Esophagus squamous epithelium (tissue), 5 donors: ENCODE data around the gene ITPR3. TPM values are rescaled to one million over a fixed set of nuclear protein-coding genes. Genes with fewer than 3 reads are reported as not detected.

Source experiments
- DNase-seq: peaks from one replicate; lab custom pipeline; 2025; lab: John Stamatoyannopoulos, UW
- H3K27ac ChIP-seq, 4 donors: fragments of 200-600 bp; sonication (generic); one replicate each; pipeline ENCODE4 v1.5.1; 2016 to 2019; ENCODE audit warnings: mild to moderate bottlenecking in 1 of 4
- H3K27me3 ChIP-seq, 4 donors: fragments of 200-600 bp; sonication (generic); 1 replicate in 3 of 4; 2 replicates in 1 of 4; pipeline versions ENCODE4 v1.5.1 to v1.6.0; 2017 to 2021; ENCODE audit warnings: antibody characterized with exemption in 1 of 4
- H3K36me3 ChIP-seq, 3 donors: fragments of 200-600 bp; sonication (generic); one replicate each; pipeline ENCODE4 v1.5.1; 2016 to 2019
- H3K4me1 ChIP-seq, 3 donors: fragments of 200-600 bp; sonication (generic); one replicate each; pipeline ENCODE4 v1.5.1; 2017 to 2019
- H3K4me3 ChIP-seq, 4 donors: fragments of 200-600 bp; sonication (generic); 1 replicate in 3 of 4; 2 replicates in 1 of 4; pipeline ENCODE4 v1.5.1; 2016 to 2019; ENCODE audit warnings: mild to moderate bottlenecking in 2 of 4, moderate library complexity in 1 of 4
- H3K9me3 ChIP-seq, 3 donors: fragments of 200-600 bp; sonication (generic); one replicate each; pipeline ENCODE4 v1.5.1; 2016 to 2019
- POLR2A ChIP-seq, 4 donors: fragments of 450-650 bp; IDR thresholded peaks; one replicate each; pipeline ENCODE4 v1.6.1; 2017; ENCODE audit warnings: antibody characterized with exemption in 4 of 4, mild to moderate bottlenecking in 4 of 4, moderate library complexity in 3 of 4
- WGBS, 2 donors: methylation state at CpG; one replicate each; pipeline ENCODE4 v1.1.5; 2018; 5-methylcytosine and 5-hydroxymethylcytosine counted together
- intact Hi-C: fragments of 100-400 bp; cut with DNase I; formaldehyde crosslinking; loops from one replicate; pipeline ENCODE4 v1.15.0; 2022
- total RNA-seq, 4 donors: library from RNA; depleted of rRNA; stranded (reverse); fragments of >200 nt; gene quantifications; one replicate each; pipeline ENCODE4 v1.1.0, GENCODE V29; 2016
- TF ChIP-seq, protein P1 (sequence below), 6 experiments: fragments of 450-650 bp in 4 of 6; fragments of 200-600 bp in 2 of 6; sonication (generic) in 2 of 6; IDR thresholded peaks; one replicate each; pipeline ENCODE4 v1.5.1; 2016 to 2019; ENCODE audit warnings: antibody characterized with exemption in 6 of 6, mild to moderate bottlenecking in 4 of 6, moderate library complexity in 4 of 6
- donor health status: DM: yes; HTN: yes; CAD: no.

Gene ITPR3
- total RNA-seq, 4 donors from 2014 or later = 21.8 to 39.2 (median 35.3) TPM

DNA sequence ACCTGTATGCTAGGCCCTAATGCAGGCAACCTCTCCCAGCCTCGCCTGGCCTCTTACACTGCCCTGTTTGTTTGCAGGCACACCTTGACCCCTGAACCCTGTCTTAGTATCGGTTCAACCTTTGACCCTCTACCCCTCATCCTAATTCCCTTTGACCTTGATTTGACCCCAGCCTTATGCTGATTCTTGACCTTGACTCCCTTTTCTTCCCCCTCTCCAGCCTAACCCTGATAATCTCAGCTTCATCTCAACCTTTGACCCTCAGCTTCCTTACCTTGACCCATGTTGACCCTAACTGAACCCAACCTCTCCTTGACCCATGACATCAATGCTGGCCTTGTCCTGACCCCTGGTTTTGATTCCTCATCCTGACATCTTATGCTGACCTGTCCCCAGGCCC lies 56.6 kb downstream of the ITPR3 start:
- TF ChIP-seq POLR2A (IDR thresholded peaks at IDR 0.05) = no peak
- TF ChIP-seq, protein P1, sequence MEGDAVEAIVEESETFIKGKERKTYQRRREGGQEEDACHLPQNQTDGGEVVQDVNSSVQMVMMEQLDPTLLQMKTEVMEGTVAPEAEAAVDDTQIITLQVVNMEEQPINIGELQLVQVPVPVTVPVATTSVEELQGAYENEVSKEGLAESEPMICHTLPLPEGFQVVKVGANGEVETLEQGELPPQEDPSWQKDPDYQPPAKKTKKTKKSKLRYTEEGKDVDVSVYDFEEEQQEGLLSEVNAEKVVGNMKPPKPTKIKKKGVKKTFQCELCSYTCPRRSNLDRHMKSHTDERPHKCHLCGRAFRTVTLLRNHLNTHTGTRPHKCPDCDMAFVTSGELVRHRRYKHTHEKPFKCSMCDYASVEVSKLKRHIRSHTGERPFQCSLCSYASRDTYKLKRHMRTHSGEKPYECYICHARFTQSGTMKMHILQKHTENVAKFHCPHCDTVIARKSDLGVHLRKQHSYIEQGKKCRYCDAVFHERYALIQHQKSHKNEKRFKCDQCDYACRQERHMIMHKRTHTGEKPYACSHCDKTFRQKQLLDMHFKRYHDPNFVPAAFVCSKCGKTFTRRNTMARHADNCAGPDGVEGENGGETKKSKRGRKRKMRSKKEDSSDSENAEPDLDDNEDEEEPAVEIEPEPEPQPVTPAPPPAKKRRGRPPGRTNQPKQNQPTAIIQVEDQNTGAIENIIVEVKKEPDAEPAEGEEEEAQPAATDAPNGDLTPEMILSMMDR (IDR thresholded peaks at IDR 0.05) = no peak
- Histone ChIP-seq H3K4me3 (no peak overlapping the region), H3K27ac (no peak overlapping the region), H3K9me3 (no peaks in the 10 kb centered on the region), H3K4me1 (peaks cover 0 to 7% (median 0%) of the 10 kb centered on the region in 3 donors), H3K27me3 (no peaks in the 10 kb centered on the region), H3K36me3 (peaks cover 10 to 98% (median 29%) of the 10 kb centered on the region in 3 donors)
- no peak for DNase-seq
- WGBS, 2 donors = 96% methylated on average over 2 of the region's 2 CpGs
- intact Hi-C loops = no loop called here

DNA sequence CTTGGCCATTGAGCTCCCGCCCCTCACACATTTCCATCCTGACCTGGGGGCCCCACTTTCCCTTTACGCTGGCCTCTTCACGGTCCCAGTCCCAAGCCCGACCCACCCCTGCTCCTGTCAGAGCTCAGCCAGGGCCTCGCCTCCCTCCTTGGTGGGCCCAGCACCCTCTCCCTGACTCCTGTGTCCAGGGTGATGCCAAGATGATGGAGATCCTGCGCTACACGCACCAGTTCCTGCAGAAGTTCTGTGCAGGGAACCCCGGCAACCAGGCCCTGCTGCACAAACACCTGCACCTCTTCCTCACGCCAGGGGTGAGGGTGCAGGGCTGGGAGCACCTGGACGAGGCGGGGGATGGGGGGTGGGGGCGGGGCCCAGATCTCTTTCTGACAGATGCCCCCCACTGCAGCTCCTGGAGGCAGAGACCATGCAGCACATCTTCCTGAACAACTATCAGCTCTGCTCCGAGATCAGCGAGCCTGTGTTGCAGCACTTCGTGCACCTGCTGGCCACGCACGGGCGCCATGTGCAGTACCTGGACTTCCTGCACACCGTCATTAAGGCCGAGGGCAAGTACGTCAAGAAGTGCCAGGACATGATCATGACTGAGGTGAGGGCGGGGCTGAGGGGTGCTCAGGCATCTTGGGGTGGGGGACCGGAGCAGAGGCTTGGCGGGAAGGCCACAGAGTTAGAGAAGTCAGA lies 57.3 kb downstream of the ITPR3 start:
- WGBS, 2 donors = 92 to 97% methylated on average over 6 to 11 of the region's 24 CpGs
- no peak for DNase-seq

DNA sequence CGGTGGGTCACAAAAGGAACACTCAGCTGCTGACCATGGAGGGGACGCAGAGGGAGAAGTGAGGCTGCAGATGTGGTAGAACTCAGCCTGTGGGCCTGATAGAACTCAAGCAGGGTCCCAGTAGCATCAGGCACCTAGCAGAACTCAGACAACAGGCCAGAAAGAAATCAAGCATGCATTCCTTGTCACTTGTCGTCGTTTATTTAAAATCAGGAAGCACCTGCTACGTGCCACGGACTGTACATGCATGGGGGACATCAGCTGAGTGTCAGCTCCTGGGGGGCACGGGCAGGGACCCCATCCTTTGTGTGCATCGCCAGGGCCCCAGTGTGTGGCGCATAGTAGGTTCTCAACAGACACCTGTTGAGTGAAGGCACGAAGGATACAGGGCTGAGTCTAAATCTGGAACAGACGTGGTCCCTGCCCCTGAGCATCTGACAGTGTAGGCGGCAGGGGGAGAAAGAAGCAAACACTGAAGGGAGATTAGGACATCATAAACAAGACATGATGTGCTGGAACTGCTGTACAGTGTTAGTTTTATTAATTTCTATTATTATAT lies 57.9 kb downstream of the ITPR3 start:
- Histone ChIP-seq H3K4me1 (no peaks in the 10 kb centered on the region), H3K4me3 (no peak overlapping the region), H3K27me3 (no peaks in the 10 kb centered on the region), H3K9me3 (no peaks in the 10 kb centered on the region), H3K27ac (no peak overlapping the region), H3K36me3 (peaks cover 10 to 100% (median 26%) of the 10 kb centered on the region in 3 donors)
- WGBS, 2 donors = 82 to 89% methylated on average over 7 to 9 of the region's 12 CpGs
- TF ChIP-seq, protein P1 (IDR thresholded peaks at IDR 0.05) = no peak
- TF ChIP-seq POLR2A (IDR thresholded peaks at IDR 0.05) = no peak
- intact Hi-C loops = no loop called here
- no peak for DNase-seq

More for the DNA sequence above, 57.3 kb downstream of the ITPR3 start:
- H3K27me3 ChIP-seq = no peaks in the 10 kb centered on the region
- intact Hi-C loops = no loop called here
- peaks cover 0 to under 1% (median 0%) of the 10 kb centered on the region in 3 donors for H3K4me1 ChIP-seq
- no peak overlapping the region for H3K4me3 ChIP-seq
- H3K9me3 ChIP-seq = no peaks in the 10 kb centered on the region
- no peak overlapping the region for H3K27ac ChIP-seq
- TF ChIP-seq, protein P1 (IDR thresholded peaks at IDR 0.05) = no peak
- TF ChIP-seq POLR2A (IDR thresholded peaks at IDR 0.05) = no peak
- H3K36me3 ChIP-seq = peaks cover 10 to 100% (median 29%) of the 10 kb centered on the region in 3 donors

DNA sequence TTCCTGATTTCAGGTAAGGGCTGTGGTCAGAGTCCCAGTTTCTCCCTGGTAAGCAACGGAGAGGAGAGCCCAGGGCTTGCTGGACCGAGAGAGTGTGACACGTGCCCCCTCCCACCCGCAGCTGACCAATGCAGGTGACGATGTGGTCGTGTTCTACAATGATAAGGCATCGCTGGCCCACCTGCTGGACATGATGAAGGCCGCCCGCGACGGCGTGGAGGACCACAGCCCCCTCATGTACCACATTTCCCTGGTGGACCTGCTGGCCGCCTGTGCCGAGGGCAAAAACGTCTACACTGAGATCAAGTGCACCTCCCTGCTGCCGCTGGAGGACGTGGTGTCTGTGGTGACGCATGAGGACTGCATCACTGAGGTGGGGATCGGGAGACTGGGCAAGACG lies 58.6 kb downstream of the ITPR3 start:
- peaks cover 14 to 100% (median 34%) of the 10 kb centered on the region in 3 donors for H3K36me3 ChIP-seq
- intact Hi-C loops = no loop called here

More for the DNA sequence above, 58.6 kb downstream of the ITPR3 start:
- WGBS, 2 donors = 89 to 95% methylated on average over 3 to 15 of the region's 20 CpGs
- TF ChIP-seq, protein P1 (IDR thresholded peaks at IDR 0.05) = no peak
- no peak for TF ChIP-seq POLR2A (IDR thresholded peaks at IDR 0.05)
- no peaks in the 10 kb centered on the region for H3K9me3 ChIP-seq
- H3K27ac ChIP-seq = no peak overlapping the region
- H3K4me3 ChIP-seq = no peak overlapping the region
- H3K27me3 ChIP-seq = no peaks in the 10 kb centered on the region
- no peaks in the 10 kb centered on the region for H3K4me1 ChIP-seq
- DNase-seq = no peak
